ENCODE results near the gene FTO. TPM values are rescaled to one million over a fixed set of nuclear protein-coding genes. Genes with fewer than 3 reads are reported as not detected.

Gene FTO
- total and polyA plus RNA-seq, 2 of the 13 experiments (the other 11 are each of a cell fraction or from before 2014, with no cell fraction given): 41.6 to 55.8 TPM

DNA sequence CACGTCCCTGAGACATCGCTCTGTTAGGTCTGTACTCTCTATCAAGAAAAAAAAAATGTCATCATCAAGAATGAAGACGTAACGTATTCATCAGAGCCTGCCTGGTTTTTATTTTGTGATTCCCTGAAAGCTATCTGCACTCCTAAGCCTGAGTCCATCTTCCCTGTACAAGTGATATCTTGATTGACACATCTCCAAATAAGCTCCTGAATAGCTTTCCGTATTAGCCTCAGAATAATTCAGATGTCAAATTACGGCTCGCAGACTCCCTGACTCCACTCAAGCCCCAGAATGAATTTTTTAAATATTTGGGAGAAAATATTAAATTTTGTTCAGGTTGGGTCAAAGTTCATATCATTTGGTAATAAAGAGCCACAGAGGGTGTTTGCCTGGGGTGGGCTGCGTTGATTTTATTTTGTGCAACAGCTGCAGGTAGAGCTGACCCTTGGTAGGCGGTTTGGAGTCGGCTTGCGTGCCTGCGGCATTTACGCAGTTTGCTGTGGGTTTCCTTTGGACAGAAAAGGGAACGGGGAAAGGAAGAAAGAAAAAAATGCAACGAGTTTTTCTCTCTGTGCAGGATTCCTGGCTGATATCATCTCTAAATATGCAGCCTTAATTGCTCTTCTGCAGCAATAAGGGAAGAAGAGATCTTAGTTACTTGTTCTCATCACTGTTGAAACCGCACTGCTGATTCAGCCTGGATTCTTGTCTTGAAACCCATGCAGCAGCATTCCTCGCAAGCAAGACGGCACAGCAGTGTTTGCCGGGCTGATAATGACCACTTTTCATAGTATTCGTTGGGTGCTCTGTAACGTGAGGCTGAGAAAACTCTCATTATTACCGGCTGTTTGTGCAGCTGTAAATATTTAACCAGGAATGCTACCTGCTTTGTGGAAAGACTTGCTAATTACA, 467.9 kb downstream of the FTO start (continued):
- TF ChIP-seq, protein P1, sequence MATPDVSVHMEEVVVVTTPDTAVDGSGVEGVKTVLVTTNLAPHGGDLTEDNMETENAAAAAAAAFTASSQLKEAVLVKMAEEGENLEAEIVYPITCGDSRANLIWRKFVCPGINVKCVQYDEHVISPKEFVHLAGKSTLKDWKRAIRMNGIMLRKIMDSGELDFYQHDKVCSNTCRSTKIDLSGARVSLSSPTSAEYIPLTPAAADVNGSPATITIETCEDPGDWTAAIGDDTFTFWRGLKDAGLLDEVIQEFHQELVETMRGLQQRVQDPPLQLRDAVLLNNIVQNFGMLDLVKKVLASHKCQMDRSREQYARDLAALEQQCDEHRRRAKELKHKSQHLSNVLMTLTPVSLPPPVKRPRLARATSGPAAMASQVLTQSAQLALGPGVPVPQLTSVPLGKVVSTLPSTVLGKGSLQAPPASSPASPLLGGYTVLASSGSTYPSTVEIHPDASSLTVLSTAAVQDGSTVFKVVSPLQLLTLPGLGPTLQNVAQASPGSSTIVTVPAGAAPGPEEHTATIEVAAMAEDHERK (CRISPR knock-in tag; IDR thresholded peaks at IDR 0.05; ENCODE audit: low read depth): no peak
- TF ChIP-seq ATF1 (CRISPR knock-in tag; IDR thresholded peaks at IDR 0.05): no peak
- TF ChIP-seq, protein P2, sequence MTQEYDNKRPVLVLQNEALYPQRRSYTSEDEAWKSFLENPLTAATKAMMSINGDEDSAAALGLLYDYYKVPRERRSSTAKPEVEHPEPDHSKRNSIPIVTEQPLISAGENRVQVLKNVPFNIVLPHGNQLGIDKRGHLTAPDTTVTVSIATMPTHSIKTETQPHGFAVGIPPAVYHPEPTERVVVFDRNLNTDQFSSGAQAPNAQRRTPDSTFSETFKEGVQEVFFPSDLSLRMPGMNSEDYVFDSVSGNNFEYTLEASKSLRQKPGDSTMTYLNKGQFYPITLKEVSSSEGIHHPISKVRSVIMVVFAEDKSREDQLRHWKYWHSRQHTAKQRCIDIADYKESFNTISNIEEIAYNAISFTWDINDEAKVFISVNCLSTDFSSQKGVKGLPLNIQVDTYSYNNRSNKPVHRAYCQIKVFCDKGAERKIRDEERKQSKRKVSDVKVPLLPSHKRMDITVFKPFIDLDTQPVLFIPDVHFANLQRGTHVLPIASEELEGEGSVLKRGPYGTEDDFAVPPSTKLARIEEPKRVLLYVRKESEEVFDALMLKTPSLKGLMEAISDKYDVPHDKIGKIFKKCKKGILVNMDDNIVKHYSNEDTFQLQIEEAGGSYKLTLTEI (CRISPR knock-in tag; conservative IDR thresholded peaks at IDR 0.05): no peak
- no peak for TF ChIP-seq ZBTB46 (CRISPR knock-in tag; IDR thresholded peaks at IDR 0.05; ENCODE audit: borderline replicate concordance)
- no peak for TF ChIP-seq FOXO1 (CRISPR knock-in tag; IDR thresholded peaks at IDR 0.05)
- no peak for TF ChIP-seq ZNF780A (CRISPR knock-in tag; IDR thresholded peaks at IDR 0.05)
- 0 out of 2 replicates have a peak, but pooled peaks have one; percentile 20 for TF ChIP-seq HDAC1 (CRISPR knock-in tag; IDR thresholded peaks at IDR 0.05)
- peak; percentile 33; the same call in 1 of the 2 replicates for TF ChIP-seq GFI1 (CRISPR knock-in tag; IDR thresholded peaks at IDR 0.05; ENCODE audit: borderline replicate concordance)
- no peak for TF ChIP-seq ZSCAN12 (CRISPR knock-in tag; IDR thresholded peaks at IDR 0.05)
- TF ChIP-seq ZNF704 (CRISPR knock-in tag; IDR thresholded peaks at IDR 0.05; ENCODE audit: borderline replicate concordance): no peak
- TF ChIP-seq DMAP1 (CRISPR knock-in tag; IDR thresholded peaks at IDR 0.05): no peak
- TF ChIP-seq, protein P3, sequence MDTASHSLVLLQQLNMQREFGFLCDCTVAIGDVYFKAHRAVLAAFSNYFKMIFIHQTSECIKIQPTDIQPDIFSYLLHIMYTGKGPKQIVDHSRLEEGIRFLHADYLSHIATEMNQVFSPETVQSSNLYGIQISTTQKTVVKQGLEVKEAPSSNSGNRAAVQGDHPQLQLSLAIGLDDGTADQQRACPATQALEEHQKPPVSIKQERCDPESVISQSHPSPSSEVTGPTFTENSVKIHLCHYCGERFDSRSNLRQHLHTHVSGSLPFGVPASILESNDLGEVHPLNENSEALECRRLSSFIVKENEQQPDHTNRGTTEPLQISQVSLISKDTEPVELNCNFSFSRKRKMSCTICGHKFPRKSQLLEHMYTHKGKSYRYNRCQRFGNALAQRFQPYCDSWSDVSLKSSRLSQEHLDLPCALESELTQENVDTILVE (CRISPR knock-in tag; IDR thresholded peaks at IDR 0.05): no peak
- no peak for TF ChIP-seq ZFP41 (CRISPR knock-in tag; IDR thresholded peaks at IDR 0.05; ENCODE audit: borderline replicate concordance)
- no peak for TF ChIP-seq KLF13 (CRISPR knock-in tag; IDR thresholded peaks at IDR 0.05)
- no peak for TF ChIP-seq MAZ (IDR thresholded peaks at IDR 0.05; ENCODE audit: borderline replicate concordance, low read depth, low read length)
- TF ChIP-seq MAZ (CRISPR knock-in tag; IDR thresholded peaks at IDR 0.05; ENCODE audit: low read depth): no peak
- no peak for TF ChIP-seq RFX1 (IDR thresholded peaks at IDR 0.05)
- no peak for TF ChIP-seq ZKSCAN1 (IDR thresholded peaks at IDR 0.05; ENCODE audit: low read length)
- no peak for TF ChIP-seq MTF1 (CRISPR knock-in tag; IDR thresholded peaks at IDR 0.05)
- TF ChIP-seq, protein P4, sequence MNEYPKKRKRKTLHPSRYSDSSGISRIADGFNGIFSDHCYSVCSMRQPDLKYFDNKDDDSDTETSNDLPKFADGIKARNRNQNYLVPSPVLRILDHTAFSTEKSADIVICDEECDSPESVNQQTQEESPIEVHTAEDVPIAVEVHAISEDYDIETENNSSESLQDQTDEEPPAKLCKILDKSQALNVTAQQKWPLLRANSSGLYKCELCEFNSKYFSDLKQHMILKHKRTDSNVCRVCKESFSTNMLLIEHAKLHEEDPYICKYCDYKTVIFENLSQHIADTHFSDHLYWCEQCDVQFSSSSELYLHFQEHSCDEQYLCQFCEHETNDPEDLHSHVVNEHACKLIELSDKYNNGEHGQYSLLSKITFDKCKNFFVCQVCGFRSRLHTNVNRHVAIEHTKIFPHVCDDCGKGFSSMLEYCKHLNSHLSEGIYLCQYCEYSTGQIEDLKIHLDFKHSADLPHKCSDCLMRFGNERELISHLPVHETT (CRISPR knock-in tag; conservative IDR thresholded peaks at IDR 0.05): no peak
- no peak for TF ChIP-seq ZSCAN22 (CRISPR knock-in tag; IDR thresholded peaks at IDR 0.05)
- no peak for TF ChIP-seq ZNF24 (IDR thresholded peaks at IDR 0.05)
